IMR-90 (cell line): Measurements from ENCODE around the gene AKT2. TPM values are rescaled to one million over a fixed set of nuclear protein-coding genes. Genes with fewer than 3 reads are reported as not detected.

Experiments used
- ATAC-seq: fragments of 200-7000 bp; cut with Tn5 transposase; 2 replicates; pipeline ENCODE4 v1.9.1; 2020; ENCODE audit warnings: low read depth, mild to moderate bottlenecking, moderate library complexity
- BruUV-seq: library from RNA; stranded (reverse); fragments of 400-500 nt; replicated peaks from 2 replicates; lab custom pipeline; 2021; lab: Mats Ljungman, UMichigan
- CTCF ChIA-PET: fragments of 300-600 bp; formaldehyde crosslinking; extraction: SDS; loops from one replicate; lab custom pipeline; 2021; ENCODE audit warnings: antibody characterized with exemption; lab: Yijun Ruan, JAX
- POLR2A ChIA-PET: fragments of 300-600 bp; sonication (Branson Sonifier 250); formaldehyde crosslinking; loops from one replicate; lab custom pipeline; 2022; ENCODE audit warnings: antibody characterized with exemption; ENCODE audit not compliant: unreplicated experiment; lab: Charles Lee
- DNase-seq: peaks from one replicate; pipeline ENCODE4 v3.0.0; 2013
- H2AFZ ChIP-seq: replicated peaks from 2 replicates; pipeline ENCODE3; 2013; ENCODE audit warnings: low read length, mild to moderate bottlenecking; ENCODE audit not compliant: poor library complexity
- H2AK5ac ChIP-seq: 2 replicates; pipeline ENCODE4 v1.6.1; 2013; ENCODE audit warnings: low read depth, low read length, inconsistent platforms
- H2AK9ac ChIP-seq: replicated peaks from 2 replicates; pipeline ENCODE3; 2013; ENCODE audit warnings: mild to moderate bottlenecking, low read depth, low read length, moderate library complexity; ENCODE audit not compliant: poor library complexity
- H2BK120ac ChIP-seq: 2 replicates; pipeline ENCODE4 v1.6.1; 2013; ENCODE audit warnings: low read depth, low read length, inconsistent platforms
- H2BK15ac ChIP-seq: 3 replicates; pipeline ENCODE4 v1.6.1; 2013; ENCODE audit warnings: low read depth, low read length, inconsistent platforms
- H2BK20ac ChIP-seq: 2 replicates; pipeline ENCODE4 v1.6.1; 2013; ENCODE audit warnings: low read depth, mild to moderate bottlenecking, inconsistent platforms, low read length, moderate library complexity
- H2BK5ac ChIP-seq: 2 replicates; pipeline ENCODE4 v1.6.1; 2013; ENCODE audit warnings: mild to moderate bottlenecking, low read depth, low read length, inconsistent platforms; ENCODE audit not compliant: poor library complexity, severe bottlenecking
- H3K14ac ChIP-seq: replicated peaks from 2 replicates; pipeline ENCODE4 v1.6.1; 2013; ENCODE audit warnings: low read depth, low read length, inconsistent platforms
- H3K18ac ChIP-seq: 2 replicates; pipeline ENCODE4 v1.6.1; 2013; ENCODE audit warnings: low read depth, low read length, control low read depth
- H3K23ac ChIP-seq: 2 replicates; pipeline ENCODE4 v1.6.1; 2013; ENCODE audit warnings: low read depth, low read length, inconsistent platforms
- H3K27ac ChIP-seq: 2 replicates; pipeline ENCODE4 v1.5.1; 2013; ENCODE audit warnings: mild to moderate bottlenecking, control low read depth, low read length; ENCODE audit not compliant: insufficient read depth
- H3K27me3 ChIP-seq: 2 replicates; pipeline ENCODE4 v1.6.1; 2013; ENCODE audit warnings: low read length; ENCODE audit not compliant: control insufficient read depth, insufficient read depth
- H3K36me3 ChIP-seq: 2 replicates; pipeline ENCODE4 v1.6.1; 2013; ENCODE audit warnings: low read length, mixed read lengths; ENCODE audit not compliant: control insufficient read depth, insufficient read depth
- H3K4ac ChIP-seq: 2 replicates; pipeline ENCODE4 v1.6.1; 2013; ENCODE audit warnings: low read depth, low read length, inconsistent platforms
- H3K4me1 ChIP-seq: 2 replicates; pipeline ENCODE4 v1.6.1; 2013; ENCODE audit warnings: low read length, mixed read lengths; ENCODE audit not compliant: control insufficient read depth, insufficient read depth
- H3K4me2 ChIP-seq: 2 replicates; pipeline ENCODE4 v1.6.1; 2013; ENCODE audit warnings: low read depth, mild to moderate bottlenecking, control low read depth, low read length, moderate library complexity
- H3K4me3 ChIP-seq: 2 replicates; pipeline ENCODE4 v1.5.1; 2013; ENCODE audit warnings: low read depth, mild to moderate bottlenecking, control low read depth, low read length, moderate library complexity; ENCODE audit not compliant: insufficient read depth
- H3K56ac ChIP-seq: 2 replicates; pipeline ENCODE4 v1.6.1; 2013; ENCODE audit warnings: low read length, inconsistent platforms; ENCODE audit not compliant: insufficient read depth; ENCODE audit errors: extremely low read depth
- H3K79me1 ChIP-seq, 2 experiments: 2 replicates each; pipeline ENCODE4 v1.6.1; 2013; ENCODE audit warnings: low read length in 2 of 2, inconsistent platforms in 1 of 2, low read depth in 1 of 2
- H3K9ac ChIP-seq: 2 replicates; pipeline ENCODE4 v1.6.1; 2013; ENCODE audit warnings: low read depth, low read length, control low read depth
- H3K9me1 ChIP-seq: 2 replicates; pipeline ENCODE4 v1.6.1; 2013; ENCODE audit warnings: low read length, inconsistent platforms; ENCODE audit not compliant: insufficient read depth
- H3K9me3 ChIP-seq: 2 replicates; pipeline ENCODE4 v1.6.1; 2013; ENCODE audit warnings: low read length; ENCODE audit not compliant: control insufficient read depth, insufficient read depth
- H4K20me1 ChIP-seq: 2 replicates; pipeline ENCODE4 v1.6.1; 2013; ENCODE audit warnings: low read length, inconsistent platforms; ENCODE audit not compliant: insufficient read depth
- H4K5ac ChIP-seq: 2 replicates; pipeline ENCODE4 v1.6.1; 2013; ENCODE audit warnings: mild to moderate bottlenecking, low read depth, low read length, control low read depth
- H4K8ac ChIP-seq, 2 experiments: 2 replicates each; pipeline ENCODE4 v1.6.1; 2013; ENCODE audit warnings: low read depth in 2 of 2, low read length in 2 of 2, control low read depth in 1 of 2, inconsistent platforms in 1 of 2
- H4K91ac ChIP-seq: 2 replicates; pipeline ENCODE4 v1.6.1; 2013; ENCODE audit warnings: low read depth, low read length, inconsistent platforms; ENCODE audit not compliant: insufficient read depth
- BHLHE40 ChIP-seq: fragments of 150-350 bp; IDR thresholded peaks from 2 replicates; pipeline ENCODE4 v1.6.1; 2016; ENCODE audit warnings: mild to moderate bottlenecking, low read depth, low read length
- CEBPB ChIP-seq: IDR thresholded peaks from 2 replicates; pipeline ENCODE4 v1.6.1; 2012; ENCODE audit warnings: low read depth, low read length, improper control_type of control experiment
- USF2 ChIP-seq: fragments of 150-350 bp; IDR thresholded peaks from 2 replicates; pipeline ENCODE4 v1.6.1; 2017; ENCODE audit warnings: mild to moderate bottlenecking, antibody characterized with exemption, low read length, low read depth
- WGBS, 2 experiments: methylation state at CpG; one replicate each; pipeline versions ENCODE4 v1.1.5 to v1.1.7; 2013; ENCODE audit warnings: missing lambda C conversion rate in 2 of 2; ENCODE audit not compliant: insufficient read length in 1 of 2; ENCODE audit errors: extremely low coverage in 2 of 2; 5-methylcytosine and 5-hydroxymethylcytosine counted together
- dilution Hi-C: fragments of 300-500 bp; cut with HindIII; formaldehyde crosslinking; loops from one replicate; pipeline ENCODE4 v1.14.3; 2018; ENCODE audit warnings: low sequenced_read_pairs; ENCODE audit not compliant: unreplicated experiment
- in situ Hi-C: fragments of 300-500 bp; cut with MboI; formaldehyde crosslinking; loops from 3 replicates; pipeline ENCODE4 v1.14.3; 2019; ENCODE audit warnings: low sequenced_read_pairs, inconsistent platforms, mixed read lengths
- intact Hi-C: fragments of 100-400 bp; cut with micrococcal nuclease; formaldehyde crosslinking; loops from 2 replicates; pipeline ENCODE4 v1.10.0; 2022
- polyA plus RNA-seq, 3 experiments: library from polyadenylated mRNA; depleted of rRNA; stranded (reverse); fragments of >200 nt; gene quantifications; 2 replicates each; pipeline ENCODE4 v1.2.3, GENCODE V29; 2012; ENCODE audit warnings: low replicate concordance in 1 of 3
- total RNA-seq: library from RNA; depleted of rRNA; stranded (reverse); fragments of >200 nt; gene quantifications from 2 replicates; pipeline ENCODE4 v1.2.3, GENCODE V29; 2012

AKT2 gene
- total and polyA plus RNA-seq, 2 of the 4 experiments (the other 2 are of a cell fraction): 61.5 to 104 TPM

GRCh38 chr19:40231544-40232424 is 53.4 kb downstream of the AKT2 start:
- Histone ChIP-seq H2BK20ac (peak overlapping the region; percentile 33; the same call in 1 of the 2 replicates), H3K9me1 (peaks cover 13% of the 10 kb centered on the region), H4K91ac (peak overlapping the region; percentile 39), H2BK5ac (peak overlapping the region; percentile 83), H3K27ac (peak overlapping the region; percentile 26; the same call in 1 of the 2 replicates), H2BK120ac (no peak overlapping the region), H3K14ac (peak overlapping the region; percentile 55), H3K4ac (peak overlapping the region; percentile 82; the same call in 1 of the 2 replicates), H2AFZ (peak overlapping the region; percentile 84), H3K18ac (peak overlapping the region; percentile 74; the same call in 1 of the 2 replicates), H3K27me3 (no peaks in the 10 kb centered on the region), H4K5ac (peak overlapping the region; percentile 90), H2AK5ac (peak overlapping the region; percentile 79), H3K9me3 (no peaks in the 10 kb centered on the region), H2AK9ac (peak overlapping the region; percentile 81), H3K56ac (no peak overlapping the region), H3K4me1 (peaks cover 12% of the 10 kb centered on the region), H3K9ac (no peak overlapping the region), H4K20me1 (no peaks in the 10 kb centered on the region), H3K36me3 (peaks cover 28% of the 10 kb centered on the region), H4K8ac (peak overlapping the region; percentile 80 to 89), H3K79me1 (0 out of 4 replicates have a peak, but pooled peaks cover 4 to 7% of the 10 kb centered on the region in 2 experiments), H3K23ac (peak overlapping the region; percentile 48; the same call in 1 of the 2 replicates), H3K4me2 (peak overlapping the region; percentile 65; the same call in 1 of the 2 replicates), H3K4me3 (no peak overlapping the region), H2BK15ac (no peak overlapping the region)
- 11% methylated on average over 2 of the region's 16 CpGs; no CpG with 5 or more reads in 1 of the 2 experiments for WGBS, 2 experiments
- ChIA-PET POLR2A (no interaction called here), CTCF (no interaction called here)
- intact Hi-C loops (no loop called here), in situ Hi-C loops (no loop called here), dilution Hi-C loops (no loop called here)
- no TSS peak for BruUV-seq
- ATAC-seq (peak; percentile 74), DNase-seq (no peak)
- TF ChIP-seq USF2 (peak; percentile 80), BHLHE40 (peak; percentile 61; the same call in 1 of the 2 replicates), CEBPB (no peak)
